Measurements from ENCODE around the gene CACUL1.
"Not testable (repeated sequence)": the region's sequence is repeated elsewhere in the genome, so short reads cannot be mapped to it uniquely, and the experiment has no call there.

The CACUL1 gene

GRCh38 chr10:118754556-118755423 is at the start of gene CACUL1:
Gene CACUL1, minus strand, starts transcription at chr10:118754970. Its CDS starts 208 bp downstream, at chr10:118754762.
- peak; percentile 79 for DNase-seq (ENCODE audit: low read depth)

- DNase-seq (ENCODE audit: low read depth) = no peak
Observed at GRCh38 chr10:118804262-118804773, 49.5 kb upstream of the CACUL1 start.

GRCh38 chr10:118802126-118802793 is 47.5 kb upstream of the CACUL1 start:
- DNase-seq (ENCODE audit: low read depth) = no peak

GRCh38 chr10:118800920-118801319 is 46.1 kb upstream of the CACUL1 start:
- DNase-seq (ENCODE audit: low read depth) = no peak

GRCh38 chr10:118799777-118800176 is 45.0 kb upstream of the CACUL1 start:
- DNase-seq (ENCODE audit: low read depth) = no peak

GRCh38 chr10:118798231-118798662 is 43.5 kb upstream of the CACUL1 start:
- no peak for DNase-seq (ENCODE audit: low read depth)

- DNase-seq (ENCODE audit: low read depth) = not testable (repeated sequence)
Observed at GRCh38 chr10:118794971-118795370, 40.2 kb upstream of the CACUL1 start.

- DNase-seq (ENCODE audit: low read depth) = no peak
Observed at GRCh38 chr10:118793545-118793944, 38.8 kb upstream of the CACUL1 start.

- no peak for DNase-seq (ENCODE audit: low read depth)
Observed at GRCh38 chr10:118792526-118792925, 37.8 kb upstream of the CACUL1 start.

GRCh38 chr10:118790058-118790457 is 35.3 kb upstream of the CACUL1 start:
- no peak for DNase-seq (ENCODE audit: low read depth)

- no peak for DNase-seq (ENCODE audit: low read depth)
Observed at GRCh38 chr10:118785551-118785950, 30.8 kb upstream of the CACUL1 start.

GRCh38 chr10:118783776-118784545 is 29.2 kb upstream of the CACUL1 start:
- DNase-seq (ENCODE audit: low read depth) = no peak

GRCh38 chr10:118782916-118783465 is 28.2 kb upstream of the CACUL1 start:
- not testable (repeated sequence) for DNase-seq (ENCODE audit: low read depth)

- DNase-seq (ENCODE audit: low read depth) = no peak
Observed at GRCh38 chr10:118781541-118781940, 26.8 kb upstream of the CACUL1 start.

- DNase-seq (ENCODE audit: low read depth) = no peak
Observed at GRCh38 chr10:118778727-118779126, 24.0 kb upstream of the CACUL1 start.

GRCh38 chr10:118776960-118777359 is 22.2 kb upstream of the CACUL1 start:
- no peak for DNase-seq (ENCODE audit: low read depth)

GRCh38 chr10:118776033-118776432 is 21.3 kb upstream of the CACUL1 start:
- no peak for DNase-seq (ENCODE audit: low read depth)

- DNase-seq (ENCODE audit: low read depth) = no peak
Observed at GRCh38 chr10:118775478-118775877, 20.7 kb upstream of the CACUL1 start.

- DNase-seq (ENCODE audit: low read depth) = no peak
Observed at GRCh38 chr10:118773041-118773440, 18.3 kb upstream of the CACUL1 start.

- no peak for DNase-seq (ENCODE audit: low read depth)
Observed at GRCh38 chr10:118771976-118772375, 17.2 kb upstream of the CACUL1 start.

GRCh38 chr10:118769898-118770600 is 15.3 kb upstream of the CACUL1 start:
- DNase-seq (ENCODE audit: low read depth) = no peak

All from HS-27A (cell line).